Measurements from ENCODE around the gene MSLN.

MSLN gene

GRCh38 chr16:759110-759910 lies 1.2 kb upstream of the MSLN start:
- DNase-seq (ENCODE audit: low read depth in 2 of 2): no peak

- no peak for DNase-seq (ENCODE audit: low read depth in 2 of 2)
These were observed 469 bp upstream of the MSLN start for GRCh38 chr16:760065-760464.

- DNase-seq (ENCODE audit: low read depth in 2 of 2): no peak
These were observed 1.3 kb downstream of the MSLN start for GRCh38 chr16:761625-762513.

DNA sequence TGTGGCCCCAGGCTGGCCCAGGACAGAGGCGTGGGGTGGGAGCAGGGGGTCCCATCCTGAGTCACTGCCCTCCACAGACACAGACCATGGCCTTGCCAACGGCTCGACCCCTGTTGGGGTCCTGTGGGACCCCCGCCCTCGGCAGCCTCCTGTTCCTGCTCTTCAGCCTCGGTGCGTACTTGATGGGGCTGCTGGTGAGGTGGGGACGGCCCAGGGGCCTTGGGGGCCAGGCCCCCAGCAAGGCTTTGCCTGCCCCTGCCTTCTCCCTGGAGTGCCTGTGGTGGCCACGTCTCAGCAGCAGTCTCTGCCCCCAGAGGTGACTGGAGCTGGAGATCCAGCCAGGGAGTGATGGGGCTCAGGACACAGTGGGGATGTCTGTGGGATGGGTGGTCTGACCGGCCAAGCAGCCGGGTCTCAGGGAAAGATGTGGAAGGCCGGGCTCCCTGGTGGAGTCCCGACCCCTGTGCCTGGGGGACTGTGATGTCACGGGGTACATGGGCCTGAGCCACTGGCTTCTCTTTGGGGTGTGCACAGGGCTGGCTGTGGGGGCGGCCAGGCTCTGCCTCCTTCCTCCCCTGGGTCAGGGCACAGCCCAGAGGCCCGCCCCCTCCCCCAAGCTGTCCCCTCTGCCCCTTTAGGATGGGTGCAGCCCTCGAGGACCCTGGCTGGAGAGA lies 2.2 kb downstream of the MSLN start:
- DNase-seq (ENCODE audit: low read depth in 2 of 2): no peak

- DNase-seq (ENCODE audit: low read depth in 2 of 2): no peak
These were observed 3.0 kb downstream of the MSLN start for GRCh38 chr16:763369-764183.

DNA sequence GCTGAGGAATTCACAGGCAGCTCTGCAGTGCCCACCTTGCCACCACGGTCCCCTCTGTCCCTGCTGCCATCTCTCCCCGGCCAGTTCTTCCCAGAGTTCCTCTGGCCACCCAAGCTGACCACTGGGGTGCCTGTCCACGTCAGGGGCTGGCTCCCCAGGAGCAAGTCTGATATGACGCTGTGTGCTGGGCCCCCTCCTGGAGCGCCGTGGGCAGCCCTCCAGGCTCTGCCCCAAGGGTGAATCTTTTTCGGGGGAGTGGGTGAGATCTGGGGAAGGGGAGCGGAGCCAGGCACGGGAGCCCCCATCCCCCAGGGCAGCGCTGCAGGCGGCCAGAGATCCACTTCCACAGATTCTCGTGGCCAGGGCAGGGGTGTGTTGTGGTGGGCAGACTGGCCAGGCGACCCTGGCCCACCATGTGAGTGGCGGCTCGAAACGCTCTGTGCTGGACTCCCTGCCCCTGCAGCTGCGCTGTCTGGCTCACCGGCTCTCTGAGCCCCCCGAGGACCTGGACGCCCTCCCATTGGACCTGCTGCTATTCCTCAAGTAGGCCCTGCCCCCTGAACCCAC lies 3.7 kb downstream of the MSLN start:
- DNase-seq (ENCODE audit: low read depth in 2 of 2): no peak

DNA sequence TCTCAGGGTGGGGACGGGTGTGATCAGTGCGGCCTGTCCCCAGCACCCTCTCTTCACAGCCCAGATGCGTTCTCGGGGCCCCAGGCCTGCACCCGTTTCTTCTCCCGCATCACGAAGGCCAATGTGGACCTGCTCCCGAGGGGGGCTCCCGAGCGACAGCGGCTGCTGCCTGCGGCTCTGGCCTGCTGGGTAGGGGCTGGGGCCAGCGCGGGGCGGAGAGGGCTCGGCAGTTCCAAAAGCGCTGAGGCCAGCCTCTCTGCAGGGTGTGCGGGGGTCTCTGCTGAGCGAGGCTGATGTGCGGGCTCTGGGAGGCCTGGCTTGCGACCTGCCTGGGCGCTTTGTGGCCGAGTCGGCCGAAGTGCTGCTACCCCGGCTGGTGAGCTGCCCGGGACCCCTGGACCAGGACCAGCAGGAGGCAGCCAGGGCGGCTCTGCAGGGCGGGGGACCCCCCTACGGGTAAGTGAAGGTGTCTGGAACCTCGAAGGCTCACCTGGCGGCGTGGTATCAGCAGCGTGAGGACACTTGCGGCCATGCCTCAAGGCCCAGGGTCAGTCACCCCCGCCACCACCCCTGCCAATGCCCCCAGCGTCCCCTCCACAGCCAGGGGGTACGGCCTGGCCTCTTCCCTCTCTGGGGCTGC lies 4.4 kb downstream of the MSLN start:
- DNase-seq (ENCODE audit: low read depth in 2 of 2): no peak

- DNase-seq (ENCODE audit: low read depth in 2 of 2): no peak
These were observed 4.9 kb downstream of the MSLN start for GRCh38 chr16:765488-765865.

- no peak for DNase-seq (ENCODE audit: low read depth in 2 of 2)
These were observed 5.7 kb downstream of the MSLN start for GRCh38 chr16:766008-766819.

DNA sequence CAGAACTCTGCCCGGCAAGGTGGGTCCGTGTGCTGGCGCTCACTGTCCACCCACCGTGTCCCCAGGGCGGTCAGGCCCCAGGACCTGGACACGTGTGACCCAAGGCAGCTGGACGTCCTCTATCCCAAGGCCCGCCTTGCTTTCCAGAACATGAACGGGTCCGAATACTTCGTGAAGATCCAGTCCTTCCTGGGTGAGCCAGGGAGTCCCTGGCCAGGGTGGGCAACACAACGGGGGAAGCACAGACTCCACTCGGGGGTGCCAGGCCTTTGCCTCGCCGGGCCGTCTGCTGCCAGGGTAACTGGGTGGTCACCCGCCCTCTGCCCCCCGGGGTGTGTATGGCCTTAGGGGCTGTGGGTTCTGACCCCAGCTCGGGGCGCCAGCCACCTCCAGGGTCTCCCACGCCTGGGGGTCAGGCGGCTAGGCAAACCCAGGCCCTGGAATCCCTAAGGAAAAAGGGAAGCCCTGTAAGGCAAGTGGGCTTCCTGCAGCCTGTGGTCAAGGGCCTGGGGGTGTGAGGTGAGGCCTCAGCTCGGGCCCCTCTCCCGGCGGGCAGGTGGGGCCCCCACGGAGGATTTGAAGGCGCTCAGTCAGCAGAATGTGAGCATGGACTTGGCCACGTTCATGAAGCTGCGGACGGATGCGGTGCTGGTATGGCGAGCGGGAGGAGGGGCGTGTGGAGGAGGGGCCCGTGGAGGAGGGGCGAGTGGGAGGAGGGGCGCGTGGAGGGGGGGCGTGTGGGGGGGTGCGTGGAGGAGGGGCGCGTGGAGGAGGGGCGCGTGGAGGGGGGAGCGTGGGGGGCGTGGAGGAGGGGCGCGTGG lies 6.5 kb downstream of the MSLN start:
- no peak for DNase-seq (ENCODE audit: low read depth in 2 of 2)

GRCh38 chr16:767743-768235 lies 7.3 kb downstream of the MSLN start:
- DNase-seq (ENCODE audit: low read depth in 2 of 2): no peak

DNA sequence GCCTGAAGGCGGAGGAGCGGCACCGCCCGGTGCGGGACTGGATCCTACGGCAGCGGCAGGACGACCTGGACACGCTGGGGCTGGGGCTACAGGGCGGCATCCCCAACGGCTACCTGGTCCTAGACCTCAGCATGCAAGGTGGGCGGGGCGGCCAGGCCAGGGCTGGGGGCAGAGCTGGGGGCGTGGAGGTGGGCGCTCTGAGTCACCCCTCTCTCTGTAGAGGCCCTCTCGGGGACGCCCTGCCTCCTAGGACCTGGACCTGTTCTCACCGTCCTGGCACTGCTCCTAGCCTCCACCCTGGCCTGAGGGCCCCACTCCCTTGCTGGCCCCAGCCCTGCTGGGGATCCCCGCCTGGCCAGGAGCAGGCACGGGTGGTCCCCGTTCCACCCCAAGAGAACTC lies 7.9 kb downstream of the MSLN start:
- DNase-seq (ENCODE audit: low read depth in 2 of 2): no peak

- DNase-seq (ENCODE audit: low read depth in 2 of 2): no peak
These were observed 8.8 kb downstream of the MSLN start for GRCh38 chr16:769184-769784.

DNA sequence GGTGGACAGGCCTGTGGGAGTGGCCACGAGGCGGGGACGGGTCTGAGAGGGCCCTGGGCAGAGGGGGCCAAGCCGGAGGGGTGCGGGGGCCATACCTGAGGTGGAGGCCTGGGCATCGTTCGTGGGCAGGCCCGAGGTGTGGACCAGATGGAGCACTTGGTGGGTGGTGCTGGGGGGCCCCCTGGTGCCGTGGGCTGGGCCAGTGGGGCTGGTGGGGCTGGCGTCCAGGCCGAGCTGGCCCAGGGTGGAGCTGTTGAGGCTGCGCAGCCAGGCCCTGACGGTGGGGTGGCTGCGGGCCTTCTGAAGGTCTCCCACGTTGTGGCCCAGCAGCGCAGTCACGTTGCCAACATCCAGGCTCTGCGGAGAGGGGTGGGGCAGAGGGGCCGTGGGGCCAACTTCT lies 9.4 kb downstream of the MSLN start:
- DNase-seq (ENCODE audit: low read depth in 2 of 2): no peak

GRCh38 chr16:770411-770810 lies 9.9 kb downstream of the MSLN start:
- DNase-seq (ENCODE audit: low read depth in 2 of 2): no peak

- DNase-seq (ENCODE audit: low read depth in 2 of 2): no peak
These were observed 12.4 kb downstream of the MSLN start for GRCh38 chr16:772959-773358.

- DNase-seq (ENCODE audit: low read depth in 2 of 2): no peak
These were observed 13.8 kb downstream of the MSLN start for GRCh38 chr16:774086-775001.

Data from stimulated activated CD8-positive, alpha-beta memory T cell treated with anti-CD3 and anti-CD28 coated beads, Interleukin-7, amount 100 ng/mL, for 1 hour (primary cell).